GM18520 (cell line): ENCODE results near the gene AKAP6.

Experiments used
- ATAC-seq: cut with Tn5 transposase; IDR thresholded peaks from one replicate; pipeline ENCODE4 v1.9.1; 2021; ENCODE audit not compliant: unreplicated experiment

The AKAP6 gene, protein sequence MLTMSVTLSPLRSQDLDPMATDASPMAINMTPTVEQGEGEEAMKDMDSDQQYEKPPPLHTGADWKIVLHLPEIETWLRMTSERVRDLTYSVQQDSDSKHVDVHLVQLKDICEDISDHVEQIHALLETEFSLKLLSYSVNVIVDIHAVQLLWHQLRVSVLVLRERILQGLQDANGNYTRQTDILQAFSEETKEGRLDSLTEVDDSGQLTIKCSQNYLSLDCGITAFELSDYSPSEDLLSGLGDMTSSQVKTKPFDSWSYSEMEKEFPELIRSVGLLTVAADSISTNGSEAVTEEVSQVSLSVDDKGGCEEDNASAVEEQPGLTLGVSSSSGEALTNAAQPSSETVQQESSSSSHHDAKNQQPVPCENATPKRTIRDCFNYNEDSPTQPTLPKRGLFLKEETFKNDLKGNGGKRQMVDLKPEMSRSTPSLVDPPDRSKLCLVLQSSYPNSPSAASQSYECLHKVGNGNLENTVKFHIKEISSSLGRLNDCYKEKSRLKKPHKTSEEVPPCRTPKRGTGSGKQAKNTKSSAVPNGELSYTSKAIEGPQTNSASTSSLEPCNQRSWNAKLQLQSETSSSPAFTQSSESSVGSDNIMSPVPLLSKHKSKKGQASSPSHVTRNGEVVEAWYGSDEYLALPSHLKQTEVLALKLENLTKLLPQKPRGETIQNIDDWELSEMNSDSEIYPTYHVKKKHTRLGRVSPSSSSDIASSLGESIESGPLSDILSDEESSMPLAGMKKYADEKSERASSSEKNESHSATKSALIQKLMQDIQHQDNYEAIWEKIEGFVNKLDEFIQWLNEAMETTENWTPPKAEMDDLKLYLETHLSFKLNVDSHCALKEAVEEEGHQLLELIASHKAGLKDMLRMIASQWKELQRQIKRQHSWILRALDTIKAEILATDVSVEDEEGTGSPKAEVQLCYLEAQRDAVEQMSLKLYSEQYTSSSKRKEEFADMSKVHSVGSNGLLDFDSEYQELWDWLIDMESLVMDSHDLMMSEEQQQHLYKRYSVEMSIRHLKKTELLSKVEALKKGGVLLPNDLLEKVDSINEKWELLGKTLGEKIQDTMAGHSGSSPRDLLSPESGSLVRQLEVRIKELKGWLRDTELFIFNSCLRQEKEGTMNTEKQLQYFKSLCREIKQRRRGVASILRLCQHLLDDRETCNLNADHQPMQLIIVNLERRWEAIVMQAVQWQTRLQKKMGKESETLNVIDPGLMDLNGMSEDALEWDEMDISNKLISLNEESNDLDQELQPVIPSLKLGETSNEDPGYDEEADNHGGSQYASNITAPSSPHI (N-terminal part only)

DNA sequence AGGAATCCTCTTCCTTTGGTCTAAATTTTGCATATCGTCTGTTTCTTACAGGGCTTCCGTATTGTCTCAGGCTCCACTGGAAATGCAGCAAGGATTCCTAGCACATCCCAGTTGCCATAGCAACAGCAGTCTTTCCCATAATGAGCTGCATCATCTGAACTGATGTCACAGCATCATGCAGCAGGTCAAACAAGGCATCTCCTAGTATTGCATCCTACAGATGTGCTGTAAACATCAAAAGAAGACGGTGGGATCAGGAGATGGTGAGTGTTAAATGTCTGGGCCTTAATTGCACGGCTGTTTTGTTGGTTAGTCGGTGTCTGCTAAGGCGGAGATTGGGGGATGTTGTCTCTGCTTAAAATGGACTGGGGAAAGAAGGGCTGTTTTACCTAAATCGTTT, at the start of gene AKAP6:
Gene AKAP6, plus strand, starts transcription at position 153 of the 400 bp plus-strand sequence. CDS start 104,196 bp downstream, outside the sequence.
- ATAC-seq: no peak

DNA sequence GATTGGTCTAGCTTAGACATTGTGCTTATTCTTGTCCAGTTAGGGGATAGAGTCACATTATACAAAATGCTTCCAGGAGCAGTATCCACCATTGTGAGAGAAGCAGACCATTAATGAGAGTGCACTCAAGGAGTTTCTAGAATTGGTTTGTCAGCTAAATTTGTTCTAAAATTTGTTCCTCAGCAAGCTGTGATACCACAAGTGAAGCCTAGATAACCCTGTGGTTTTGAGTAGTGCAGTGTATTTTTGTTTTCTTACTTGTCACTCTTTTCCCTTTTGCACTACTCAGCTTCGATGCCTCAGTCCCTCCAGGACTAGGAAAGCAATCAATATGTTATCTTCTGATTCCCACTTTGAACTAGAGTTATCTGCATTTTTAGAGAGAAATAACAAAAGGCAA, 42.5 kb upstream of the AKAP6 start:
- ATAC-seq: no peak

DNA sequence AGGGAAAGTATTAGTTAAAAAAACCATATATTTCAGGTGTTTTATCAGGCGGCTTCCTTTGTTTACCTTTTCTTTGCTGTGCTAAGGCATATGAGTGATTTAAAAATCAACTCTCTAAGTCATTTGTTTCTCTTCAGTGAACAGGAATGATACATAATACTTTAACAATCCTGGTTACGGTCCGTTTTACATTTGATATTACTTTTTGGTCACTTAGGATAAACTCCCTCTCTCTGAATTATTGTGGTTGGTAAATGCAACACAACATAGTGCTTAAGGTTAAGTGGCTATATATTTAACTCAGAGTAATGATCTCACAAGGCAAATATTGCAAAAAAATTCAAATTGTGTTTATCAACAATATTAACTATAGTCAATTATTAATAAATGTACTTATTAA, 32.7 kb upstream of the AKAP6 start:
- ATAC-seq: no peak

DNA sequence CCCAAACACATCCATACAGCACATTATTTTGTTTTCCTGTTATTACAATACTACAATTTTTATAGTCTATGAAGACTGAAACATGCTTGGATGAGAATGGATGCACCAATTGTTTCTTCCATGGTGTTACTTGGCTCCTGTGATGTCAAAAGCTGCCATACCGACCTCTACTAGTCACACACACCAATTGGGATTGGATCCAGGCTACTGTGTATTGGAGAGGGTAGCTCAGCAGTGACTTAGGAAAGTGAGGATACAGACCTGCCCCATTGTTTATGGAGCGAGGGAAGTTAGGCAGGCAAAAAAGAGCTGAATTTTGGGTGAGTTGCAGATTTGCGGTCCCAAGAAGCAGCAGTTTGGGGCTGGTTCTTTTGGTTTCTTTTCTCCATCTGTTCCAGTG, 30.8 kb upstream of the AKAP6 start:
- ATAC-seq: no peak

DNA sequence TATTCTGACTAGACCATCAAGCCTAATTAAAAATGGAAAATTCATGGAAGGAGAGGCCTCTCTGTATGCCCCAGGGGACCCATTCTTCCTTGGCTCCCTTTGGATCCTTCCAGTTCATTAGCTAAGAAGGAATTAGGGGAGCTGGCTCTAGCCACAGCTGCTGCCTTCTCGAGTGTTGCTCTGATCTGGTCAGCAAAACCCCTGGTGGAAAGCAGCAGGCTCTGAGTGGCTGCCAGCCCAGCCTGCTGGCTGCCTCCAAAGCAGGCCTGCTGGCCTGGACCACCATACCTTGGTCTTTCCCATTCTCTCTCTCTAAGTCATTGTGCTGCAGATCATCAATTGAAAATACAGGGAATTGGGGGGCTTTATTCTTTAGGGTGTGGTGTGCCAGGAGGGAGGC, 29.0 kb upstream of the AKAP6 start:
- ATAC-seq: no peak

DNA sequence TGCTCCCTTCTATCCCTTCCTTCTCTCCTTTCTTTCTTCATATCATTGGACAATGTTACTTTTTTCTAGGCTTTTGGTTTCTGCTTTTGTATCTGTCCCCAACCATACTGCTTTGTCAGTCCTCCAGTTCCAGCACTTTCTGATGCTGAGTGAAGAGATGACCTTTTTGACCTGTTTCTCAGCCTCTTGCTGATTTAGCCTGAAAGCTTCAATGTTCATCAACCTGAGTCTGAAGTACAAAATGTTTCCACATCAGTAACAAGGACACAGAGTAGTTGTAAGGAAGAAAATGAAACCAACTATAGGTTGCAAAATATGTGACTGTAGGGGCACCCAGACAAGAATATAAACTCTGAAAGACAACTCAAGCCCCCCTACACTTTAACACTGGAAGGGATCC, 25.2 kb upstream of the AKAP6 start:
- no peak for ATAC-seq

DNA sequence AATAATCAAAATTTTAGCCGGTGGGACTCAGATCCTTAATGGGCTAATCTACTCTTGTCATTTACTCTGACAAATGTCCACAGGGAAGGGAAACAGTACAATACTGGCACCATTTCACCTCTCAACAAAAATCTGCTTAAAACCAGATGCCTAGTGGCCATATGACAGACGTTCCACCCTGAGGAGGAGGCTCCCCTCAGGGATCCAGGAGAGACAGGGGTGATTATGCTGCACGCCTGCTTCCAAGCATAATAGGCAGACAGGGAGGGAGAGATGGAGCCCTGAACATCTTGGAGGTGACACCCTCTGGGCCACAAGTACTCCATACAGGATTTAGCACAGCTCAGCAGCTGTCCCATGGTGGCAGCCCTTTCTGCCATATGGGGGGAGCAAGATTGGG, 24.8 kb upstream of the AKAP6 start:
- no peak for ATAC-seq

DNA sequence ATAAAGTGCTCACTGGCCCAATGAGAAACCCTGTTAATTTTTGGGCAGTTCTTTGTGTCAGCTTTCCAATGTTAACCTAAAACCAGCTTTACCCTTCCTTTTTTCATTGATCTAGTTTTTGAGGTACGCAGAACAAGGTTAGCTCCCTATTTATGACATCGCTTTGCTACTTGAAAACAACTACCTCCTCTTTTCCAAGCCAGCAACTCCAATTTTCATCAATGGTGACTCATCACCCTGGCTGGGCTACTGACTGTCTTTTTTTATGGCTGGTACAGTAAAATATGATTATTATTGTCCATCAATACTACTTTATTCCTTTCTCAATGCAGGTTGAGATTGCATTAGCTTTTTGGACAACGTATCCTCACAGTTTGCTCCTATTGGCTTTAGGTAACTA, 22.5 kb upstream of the AKAP6 start:
- ATAC-seq: no peak

DNA sequence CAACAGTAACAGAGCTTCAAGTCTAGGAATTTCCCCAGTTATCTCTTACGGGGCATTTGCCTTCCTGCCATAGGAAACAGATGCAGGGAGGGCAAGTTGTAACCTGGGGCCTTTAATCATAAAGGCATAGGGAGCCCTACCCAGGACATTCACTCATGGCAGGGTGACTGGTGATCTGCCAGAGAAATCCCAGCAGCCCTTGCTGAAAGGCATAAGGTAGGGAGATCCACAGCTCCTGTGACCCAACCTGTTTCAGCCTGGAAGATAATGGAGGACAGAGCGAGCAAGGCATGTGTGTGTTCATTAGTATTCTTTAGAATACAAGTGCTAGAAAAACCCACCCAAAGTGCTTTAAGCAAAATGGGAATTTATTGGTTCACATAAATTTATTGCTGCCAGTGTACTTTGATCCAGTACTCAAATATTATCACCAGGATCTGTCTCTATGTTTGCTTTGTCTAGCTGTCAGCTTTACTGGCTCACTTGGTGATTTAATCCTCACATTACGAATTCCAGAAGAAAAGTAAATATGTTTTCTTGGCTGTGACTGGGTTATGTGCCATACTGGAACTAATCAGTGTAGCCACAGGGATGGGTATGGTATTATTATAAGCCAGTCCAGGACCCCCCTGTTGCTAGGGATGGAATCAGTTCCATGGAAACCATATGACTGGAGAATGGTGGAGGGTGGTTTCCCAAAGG, 21.1 kb upstream of the AKAP6 start:
- ATAC-seq: no peak

DNA sequence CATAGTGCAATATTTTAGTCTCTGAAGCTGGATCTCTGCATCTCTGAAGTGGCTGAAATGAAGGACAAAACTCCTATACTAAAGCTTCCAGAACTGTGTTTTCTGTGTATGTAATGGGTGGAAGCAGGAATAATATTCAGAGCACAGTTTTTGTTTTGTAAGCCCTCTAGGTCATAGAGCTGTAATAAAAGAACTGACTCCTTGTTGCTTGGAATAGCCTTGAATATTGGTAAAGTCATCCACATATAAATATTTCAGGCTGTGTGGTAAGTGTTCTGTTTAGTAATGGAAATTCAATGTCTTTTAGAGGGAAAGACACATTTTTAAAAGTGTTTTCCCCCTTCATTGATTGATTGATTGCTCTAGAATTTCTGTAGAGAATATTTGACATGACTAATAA, 18.2 kb upstream of the AKAP6 start:
- no peak for ATAC-seq

DNA sequence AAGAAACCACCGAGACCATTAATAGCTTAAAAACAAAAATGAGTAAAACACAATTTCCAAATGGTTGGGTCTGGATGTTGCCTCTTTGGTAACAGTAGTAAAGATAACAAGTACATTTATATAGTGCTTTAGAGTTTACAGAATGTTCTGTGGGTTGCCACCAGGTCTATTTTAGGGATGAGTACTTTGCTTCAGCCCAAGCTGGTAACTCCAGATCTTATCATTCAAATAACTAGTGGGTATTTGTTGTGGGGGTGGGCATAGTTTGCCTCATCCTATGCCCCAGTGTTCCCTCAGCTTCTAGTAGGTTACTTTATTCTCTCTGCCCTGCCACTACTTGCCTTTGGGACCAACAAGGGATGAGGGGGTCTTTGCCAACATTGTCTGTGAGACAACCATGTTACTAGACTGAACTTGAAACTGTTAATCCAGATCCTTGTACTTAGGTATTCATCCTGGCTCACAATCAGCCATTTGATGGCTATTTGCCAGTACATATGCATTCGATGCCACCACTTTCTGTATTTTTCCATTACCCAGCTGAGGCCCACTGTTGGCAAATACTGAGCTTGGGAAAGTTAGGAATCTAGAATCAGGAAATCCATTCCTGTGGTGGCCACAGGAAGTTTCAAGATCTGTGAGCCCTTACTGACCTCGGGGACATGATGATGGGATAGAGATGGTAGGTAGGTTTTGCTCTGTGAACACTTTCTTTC, 17.6 kb upstream of the AKAP6 start:
- ATAC-seq: no peak

DNA sequence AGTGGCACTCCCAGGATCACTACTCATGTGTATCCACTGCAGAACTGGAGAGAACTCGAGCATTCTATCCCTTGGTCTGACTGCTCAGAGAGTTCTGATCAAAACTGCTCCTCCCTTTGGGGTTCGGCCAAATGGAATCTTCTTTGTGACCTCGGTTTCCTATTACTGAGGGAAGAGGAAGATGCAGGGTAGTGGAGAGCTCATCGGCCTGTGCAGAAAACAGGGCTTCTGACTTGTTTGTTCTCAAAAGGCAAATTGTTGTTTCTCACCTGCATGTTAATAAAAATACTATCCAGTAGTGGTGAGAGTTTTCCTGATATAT, 17.1 kb upstream of the AKAP6 start:
- ATAC-seq: no peak

DNA sequence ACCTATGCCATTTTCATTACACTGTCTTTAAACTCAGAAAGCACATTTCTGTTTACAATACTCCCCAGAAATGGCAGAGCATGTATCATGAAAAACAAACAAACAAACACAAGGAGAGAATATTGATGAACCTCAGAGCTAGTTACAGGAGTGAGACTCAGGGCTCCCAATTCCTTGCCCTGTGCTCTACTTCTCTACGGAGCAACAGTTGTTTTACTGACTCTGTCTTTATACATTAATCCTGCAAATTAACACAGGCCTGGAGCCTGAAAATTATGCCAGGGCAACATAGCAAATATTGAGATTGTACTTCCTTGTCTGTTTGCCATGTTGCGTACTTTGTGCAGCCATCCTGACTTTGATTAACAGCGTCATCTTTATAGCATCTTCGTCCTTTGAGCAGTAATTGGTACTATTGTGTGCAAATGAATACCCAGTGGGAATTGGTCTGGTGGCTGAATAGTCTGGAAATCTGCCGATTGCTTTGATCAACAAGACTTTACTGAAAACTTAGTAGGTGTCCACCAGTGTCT, 15.2 kb upstream of the AKAP6 start:
- no peak for ATAC-seq

DNA sequence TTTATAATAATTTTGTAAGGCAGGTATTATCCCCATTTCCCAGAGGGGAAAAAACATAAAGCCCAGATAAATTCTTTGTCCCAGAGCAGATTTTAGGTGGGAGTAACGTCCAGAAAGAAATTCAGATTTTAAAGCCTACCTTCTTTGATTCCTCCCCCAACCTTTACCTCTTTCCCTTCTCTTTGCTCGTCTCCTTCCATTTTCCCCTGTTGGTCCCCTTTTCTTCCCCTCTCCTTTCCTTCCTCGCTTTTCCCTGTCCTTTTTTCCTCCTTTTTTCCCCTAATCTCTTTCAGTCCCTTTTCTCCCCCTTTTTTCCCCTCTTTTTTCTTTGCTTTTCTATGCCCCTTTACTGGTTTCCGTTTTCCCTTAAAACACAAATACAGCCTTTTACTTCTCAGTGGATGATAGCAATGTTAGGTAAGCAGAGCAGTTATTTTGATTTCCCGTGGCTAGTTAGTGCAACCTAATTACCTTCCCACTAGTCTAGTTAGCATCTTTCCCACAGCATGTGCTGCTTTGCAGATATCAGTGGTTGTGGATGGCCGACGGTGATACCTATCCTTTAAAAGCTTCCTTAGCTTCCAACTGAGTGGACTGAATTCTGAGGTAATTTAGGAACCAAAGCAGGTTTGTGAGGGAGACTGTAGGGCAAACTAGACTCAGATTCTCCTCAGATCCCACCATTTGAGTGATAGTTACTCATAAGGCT, 10.9 kb upstream of the AKAP6 start:
- no peak for ATAC-seq

DNA sequence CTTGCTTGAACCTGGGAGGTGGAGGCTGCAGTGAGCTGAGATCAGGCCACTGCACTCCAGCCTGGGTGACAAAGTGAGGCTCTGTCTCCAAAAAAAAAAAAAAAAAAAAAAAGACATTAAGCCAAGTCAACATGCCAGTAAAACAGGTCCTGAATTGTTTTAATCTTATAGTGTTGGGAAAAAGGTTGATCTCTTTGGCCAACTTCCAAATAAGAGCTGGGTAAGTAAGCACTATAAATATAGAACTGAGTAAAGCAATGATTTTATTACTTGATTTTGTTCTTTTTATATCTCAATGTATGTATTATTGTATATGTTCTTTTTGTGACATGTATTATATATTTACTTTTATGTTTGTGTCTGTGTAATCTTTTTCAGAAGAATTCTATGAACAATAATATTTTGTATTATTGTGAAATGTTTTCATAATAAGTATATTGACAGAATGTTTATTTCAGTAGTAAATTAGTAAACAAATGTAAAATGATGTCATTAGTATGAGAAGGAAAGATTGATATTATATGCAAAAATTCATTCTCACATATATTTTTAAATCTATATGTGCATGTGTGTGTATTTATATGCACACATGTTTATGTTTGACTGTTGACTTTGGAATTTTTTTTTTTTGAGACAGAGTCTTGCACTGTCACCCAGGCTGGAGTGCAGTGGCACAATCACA, 9.6 kb upstream of the AKAP6 start:
- ATAC-seq: no peak

DNA sequence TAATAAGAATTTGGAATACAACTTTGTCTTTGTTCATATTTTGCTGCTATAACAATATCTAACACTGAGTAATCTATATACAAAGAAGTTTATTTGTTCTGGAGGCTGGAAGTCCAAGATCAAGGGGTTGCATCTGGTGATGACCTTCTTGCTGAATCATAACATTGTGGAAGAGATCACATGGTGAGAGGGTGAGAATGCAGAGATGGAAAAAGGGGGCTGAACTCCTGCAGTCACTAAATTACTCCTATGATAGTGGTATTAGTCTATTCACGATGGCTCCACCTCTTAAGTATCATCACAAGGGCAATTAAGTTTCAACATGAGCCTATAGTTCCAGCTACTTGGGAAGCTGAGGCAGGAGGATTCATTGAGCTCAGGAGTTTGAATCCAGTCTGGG, 4.5 kb upstream of the AKAP6 start:
- no peak for ATAC-seq

DNA sequence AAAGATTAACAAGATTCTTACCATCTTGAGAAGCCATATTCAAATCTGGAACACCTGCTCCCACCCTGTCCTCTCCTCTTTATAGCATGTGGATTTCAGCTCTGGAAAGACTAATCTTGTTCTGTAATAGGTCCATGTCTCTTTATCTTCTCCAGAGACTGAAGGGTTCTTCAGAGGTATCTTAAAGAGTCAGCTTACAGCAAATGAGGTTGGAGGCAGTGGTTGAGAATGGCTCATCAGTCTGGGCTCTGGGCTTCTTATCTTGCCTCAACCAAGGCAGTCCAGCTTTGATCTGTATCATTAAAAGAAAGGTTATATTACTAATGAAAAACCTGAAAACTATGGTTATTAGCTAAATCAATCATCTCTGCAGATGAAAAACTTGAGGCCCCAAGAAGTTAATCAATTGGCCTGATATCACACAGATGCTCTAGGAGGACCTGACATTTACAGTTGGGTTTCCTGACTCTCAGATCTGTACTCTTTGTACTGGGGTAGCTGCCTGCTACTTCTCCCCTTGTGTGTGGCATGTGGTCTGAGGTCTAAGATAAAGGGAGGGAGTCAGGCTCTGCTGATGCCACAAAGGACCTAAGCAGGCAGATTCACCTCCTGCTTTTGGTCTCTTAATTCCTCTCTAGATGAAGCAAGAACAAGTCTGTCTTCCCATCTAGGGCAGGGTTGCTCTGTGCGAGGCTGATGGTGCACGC, 1.7 kb upstream of the AKAP6 start:
- no peak for ATAC-seq

DNA sequence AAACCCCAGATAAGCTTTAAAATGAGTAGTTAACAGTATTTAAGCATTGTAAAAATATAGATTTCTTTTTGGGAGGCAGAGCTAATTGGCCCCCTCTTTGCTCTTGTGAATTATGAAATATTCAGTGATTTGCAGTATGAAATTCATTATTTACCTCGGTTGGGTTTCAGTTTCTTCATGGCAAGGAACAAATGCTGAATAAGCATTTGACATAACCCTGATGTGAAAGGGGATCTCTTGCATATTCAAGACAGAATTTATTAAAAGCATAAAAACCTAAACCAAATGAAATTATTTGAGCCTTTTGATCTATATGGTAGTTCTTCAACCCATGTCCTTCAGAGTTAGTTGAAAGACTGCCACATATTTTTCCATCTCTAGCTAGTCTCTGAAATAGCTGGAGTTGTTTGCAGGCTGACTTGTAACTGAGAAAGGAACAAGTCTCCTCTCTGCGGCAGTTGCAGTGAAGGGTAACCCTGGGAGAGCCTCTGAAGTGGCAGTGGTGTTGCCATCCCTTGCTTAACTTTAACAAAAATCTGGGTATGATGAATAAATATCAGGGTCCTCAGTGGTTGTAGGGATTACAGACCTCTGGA, 690 bp downstream of the AKAP6 start:
- no peak for ATAC-seq
